K562 (cell line): ENCODE data around the gene MYLIP. TPM values are rescaled to one million over a fixed set of nuclear protein-coding genes. Genes with fewer than 3 reads are reported as not detected.

Source experiments
- CBX2 ChIP-seq: fragments of 200-600 bp; sonication (generic); IDR thresholded peaks from one replicate; pipeline ENCODE4 v1.6.1; 2012; ENCODE audit warnings: mild to moderate bottlenecking, low read length, inconsistent platforms; ENCODE audit not compliant: insufficient read depth, poor library complexity, severe bottlenecking
- HMGXB4 ChIP-seq: sonication (generic); formaldehyde crosslinking; IDR thresholded peaks from 2 replicates; pipeline ENCODE4 v1.8.1; 2023; ENCODE audit warnings: mild to moderate bottlenecking, missing genetic modification reagents
- KHSRP ChIP-seq: fragments of 450-650 bp; IDR thresholded peaks from 2 replicates; pipeline ENCODE4 v1.6.1; 2017
- MAX ChIP-seq: sonication (generic); formaldehyde crosslinking; IDR thresholded peaks from 2 replicates; pipeline ENCODE4 v1.9.0; 2022; ENCODE audit warnings: mild to moderate bottlenecking, missing genetic modification reagents
- MCM3 ChIP-seq: fragments of 450-650 bp; IDR thresholded peaks from 2 replicates; pipeline ENCODE4 v1.6.1; 2016
- POLR2A ChIP-seq: fragments of 450-650 bp; conservative IDR thresholded peaks from 2 replicates; pipeline ENCODE4 v1.6.1; 2016
- PTBP1 ChIP-seq: fragments of 200-400 bp; formaldehyde crosslinking; IDR thresholded peaks from 2 replicates; pipeline ENCODE4 v1.6.1; 2017; ENCODE audit warnings: low read depth, low read length
- SIRT6 ChIP-seq: IDR thresholded peaks from one replicate; pipeline ENCODE4 v1.6.1; 2012; ENCODE audit warnings: low read depth, mild to moderate bottlenecking, control low read depth, inconsistent platforms, low read length, moderate library complexity
- SP1 ChIP-seq: sonication (generic); formaldehyde crosslinking; IDR thresholded peaks from 2 replicates; pipeline ENCODE4 v1.8.1; 2022; ENCODE audit warnings: mild to moderate bottlenecking, missing genetic modification reagents
- STAT5B ChIP-seq: fragments of 250-450 bp; sonication (Bioruptor Pico); IDR thresholded peaks from 2 replicates; pipeline ENCODE4 v1.8.0; 2021; ENCODE audit warnings: mild to moderate bottlenecking, inconsistent platforms
- TAF9B ChIP-seq: fragments of 450-650 bp; IDR thresholded peaks from 2 replicates; pipeline ENCODE4 v1.6.1; 2018; ENCODE audit warnings: mild to moderate bottlenecking; ENCODE audit not compliant: partially characterized antibody
- XRCC5 ChIP-seq: fragments of 200-400 bp; formaldehyde crosslinking; IDR thresholded peaks from 2 replicates; pipeline ENCODE4 v1.6.1; 2017; ENCODE audit warnings: low read depth, mild to moderate bottlenecking, low read length
- ZNF551 ChIP-seq: fragments of 250-450 bp; sonication (Bioruptor Pico); IDR thresholded peaks from 2 replicates; pipeline ENCODE4 v1.5.0; 2021; ENCODE audit warnings: mild to moderate bottlenecking, moderate library complexity
- ZNF830 ChIP-seq: fragments of 250-450 bp; sonication (Bioruptor Pico); IDR thresholded peaks from 2 replicates; pipeline ENCODE4 v1.5.0; 2021; ENCODE audit warnings: mild to moderate bottlenecking
- polyA plus RNA-seq, 8 experiments: library from polyadenylated mRNA; depleted of rRNA in 4 of 8; stranded (reverse) in 5 of 8; unstranded in 3 of 8; fragments of >200 nt; fragmentation: Nextera tagmentation in 2 of 8; fragmentation: Illumina TruSeq in 1 of 8; extraction: Ambion mirVana in 2 of 8; extraction: Trizol in 1 of 8; gene quantifications; 2 replicates each; pipeline versions ENCODE4 v1.2.1 to v1.2.3, GENCODE V29; 2011 to 2014; ENCODE audit warnings: inconsistent platforms in 1 of 8, missing spikeins in 1 of 8
- total RNA-seq, 7 experiments: library from RNA; depleted of rRNA in 6 of 7; stranded (reverse); fragments of >200 nt in 6 of 7; fragmentation: Illumina TruSeq in 2 of 7; extraction: Trizol in 2 of 7; gene quantifications; 2 replicates each; pipeline versions ENCODE4 v1.2.1 to v1.2.3, GENCODE V29; 2011 to 2021; ENCODE audit warnings: low replicate concordance in 1 of 7
- TF ChIP-seq, protein P1 (sequence below), 2 experiments: fragments of 450-650 bp in 1 of 2; IDR thresholded peaks; 2 replicates each; pipeline ENCODE4 v1.6.1; 2011 to 2017; ENCODE audit warnings: low read depth in 2 of 2, antibody characterized with exemption in 1 of 2, borderline replicate concordance in 1 of 2, low read length in 1 of 2, mild to moderate bottlenecking in 1 of 2, mixed read lengths in 1 of 2; ENCODE audit not compliant: control insufficient read depth in 1 of 2

MYLIP gene
- total and polyA plus RNA-seq, 9 of the 15 experiments (the other 6 are each of a cell fraction or from before 2014, with no cell fraction given) = 10.8 to 43.5 (median 31.5) TPM

DNA sequence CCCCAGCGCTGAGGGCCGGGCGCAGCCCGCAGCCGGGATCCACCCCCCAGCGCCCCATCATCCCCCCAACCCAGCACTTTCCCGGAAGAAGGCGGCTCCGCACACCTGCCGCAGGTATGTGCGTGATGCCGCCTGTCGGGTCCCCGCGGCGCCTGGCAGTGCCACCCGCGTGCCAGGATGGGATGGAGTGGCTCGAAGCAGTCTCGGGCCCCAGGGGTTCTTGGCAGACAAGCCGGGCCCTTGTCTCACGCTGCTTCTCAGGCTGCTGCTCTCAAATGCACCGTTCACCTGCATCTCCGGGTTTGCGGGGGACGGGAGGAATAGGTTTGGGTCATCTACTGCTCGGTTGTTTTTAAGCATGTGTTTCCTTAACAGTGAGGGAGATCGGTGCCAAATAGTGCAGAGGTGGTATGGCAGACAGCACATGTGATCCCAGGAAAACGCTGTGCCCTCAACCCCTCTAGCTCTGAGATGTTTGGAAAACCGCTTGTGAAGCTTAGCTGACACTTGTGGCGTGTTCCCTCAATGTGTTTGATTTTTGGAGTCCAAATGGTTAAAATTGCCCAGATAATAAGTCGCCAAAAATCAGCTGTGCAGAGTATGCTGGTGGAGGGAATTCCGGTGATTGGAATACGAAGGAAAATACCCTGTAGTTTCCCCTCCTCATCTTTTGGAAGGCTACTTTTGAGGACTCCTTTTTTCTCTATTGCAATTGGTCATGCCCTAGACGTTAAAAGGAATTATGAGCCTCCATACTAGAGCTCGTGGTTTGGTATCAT is 926 bp downstream of the MYLIP start (continued):
- TF ChIP-seq, protein P1, sequence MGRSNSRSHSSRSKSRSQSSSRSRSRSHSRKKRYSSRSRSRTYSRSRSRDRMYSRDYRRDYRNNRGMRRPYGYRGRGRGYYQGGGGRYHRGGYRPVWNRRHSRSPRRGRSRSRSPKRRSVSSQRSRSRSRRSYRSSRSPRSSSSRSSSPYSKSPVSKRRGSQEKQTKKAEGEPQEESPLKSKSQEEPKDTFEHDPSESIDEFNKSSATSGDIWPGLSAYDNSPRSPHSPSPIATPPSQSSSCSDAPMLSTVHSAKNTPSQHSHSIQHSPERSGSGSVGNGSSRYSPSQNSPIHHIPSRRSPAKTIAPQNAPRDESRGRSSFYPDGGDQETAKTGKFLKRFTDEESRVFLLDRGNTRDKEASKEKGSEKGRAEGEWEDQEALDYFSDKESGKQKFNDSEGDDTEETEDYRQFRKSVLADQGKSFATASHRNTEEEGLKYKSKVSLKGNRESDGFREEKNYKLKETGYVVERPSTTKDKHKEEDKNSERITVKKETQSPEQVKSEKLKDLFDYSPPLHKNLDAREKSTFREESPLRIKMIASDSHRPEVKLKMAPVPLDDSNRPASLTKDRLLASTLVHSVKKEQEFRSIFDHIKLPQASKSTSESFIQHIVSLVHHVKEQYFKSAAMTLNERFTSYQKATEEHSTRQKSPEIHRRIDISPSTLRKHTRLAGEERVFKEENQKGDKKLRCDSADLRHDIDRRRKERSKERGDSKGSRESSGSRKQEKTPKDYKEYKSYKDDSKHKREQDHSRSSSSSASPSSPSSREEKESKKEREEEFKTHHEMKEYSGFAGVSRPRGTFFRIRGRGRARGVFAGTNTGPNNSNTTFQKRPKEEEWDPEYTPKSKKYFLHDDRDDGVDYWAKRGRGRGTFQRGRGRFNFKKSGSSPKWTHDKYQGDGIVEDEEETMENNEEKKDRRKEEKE (IDR thresholded peaks at IDR 0.05; ENCODE audit: borderline replicate concordance in 1 of 2, control insufficient read depth in 1 of 2, low read depth in 2 of 2, low read length in 1 of 2) = no peak
- TF ChIP-seq CBX2 (no peak), ZNF551 (no peak), TAF9B (no peak), SP1 (CRISPR knock-in tag) (peak; percentile 55; the same call in 1 of the 2 replicates), MCM3 (no peak), POLR2A (no peak), PTBP1 (no peak), HMGXB4 (CRISPR knock-in tag) (no peak), XRCC5 (no peak), SIRT6 (no peak), ZNF830 (CRISPR knock-in tag) (no peak), KHSRP (no peak), STAT5B (CRISPR knock-in tag) (no peak), MAX (CRISPR knock-in tag) (no peak)
